Measurements from ENCODE around the gene SEC14L5.

GRCh38 chr16:5002699-5003143 is 44.6 kb downstream of the SEC14L5 start:
- TF ChIP-seq ZBTB43 (CRISPR knock-in tag; IDR thresholded peaks at IDR 0.05) (no peak), E2F1 (CRISPR knock-in tag; IDR thresholded peaks at IDR 0.05) (no peak), CTCF (IDR thresholded peaks at IDR 0.05) (no peak), NFYB (CRISPR knock-in tag; conservative IDR thresholded peaks at IDR 0.05; ENCODE audit: low read depth) (no peak), ZNF138 (CRISPR knock-in tag; conservative IDR thresholded peaks at IDR 0.05) (no peak), NR2C2 (CRISPR knock-in tag; IDR thresholded peaks at IDR 0.05) (no peak), FOXP4 (CRISPR knock-in tag; IDR thresholded peaks at IDR 0.05) (no peak), USF2 (CRISPR knock-in tag; IDR thresholded peaks at IDR 0.05) (no peak), USF1 (CRISPR knock-in tag; IDR thresholded peaks at IDR 0.05) (no peak), PRRX2 (CRISPR knock-in tag; IDR thresholded peaks at IDR 0.05) (no peak), JUN (CRISPR knock-in tag; IDR thresholded peaks at IDR 0.05) (no peak)
